ENCODE measurements around the gene TNFAIP1.
A peak's percentile ranks its signal among the peaks of the same experiment; 100 is the strongest.

Gene TNFAIP1

DNA sequence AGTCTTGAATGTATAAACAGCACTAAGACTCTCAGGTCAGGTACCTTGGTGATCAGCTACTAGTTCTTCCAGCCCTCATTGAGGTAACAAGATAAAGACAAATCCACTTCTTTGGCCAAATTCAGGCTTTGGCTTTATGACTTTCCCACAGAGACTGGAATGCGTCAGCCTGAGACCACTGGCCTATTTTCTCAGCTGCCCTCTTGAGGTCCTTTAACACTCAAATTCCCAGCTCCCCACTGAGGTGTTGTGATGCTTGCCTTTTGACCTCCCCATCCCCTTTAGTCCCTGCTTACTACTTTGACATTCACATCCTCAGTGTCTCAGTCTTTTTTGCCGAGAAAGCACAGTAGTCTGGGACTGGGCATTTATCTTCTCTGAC, 10.6 kb downstream of the TNFAIP1 start:
- no peak for DNase-seq (ENCODE audit: low spot score)

GRCh38 chr17:28346746-28347246, 11.2 kb downstream of the TNFAIP1 start:
- no peak for DNase-seq (ENCODE audit: low spot score)

DNA sequence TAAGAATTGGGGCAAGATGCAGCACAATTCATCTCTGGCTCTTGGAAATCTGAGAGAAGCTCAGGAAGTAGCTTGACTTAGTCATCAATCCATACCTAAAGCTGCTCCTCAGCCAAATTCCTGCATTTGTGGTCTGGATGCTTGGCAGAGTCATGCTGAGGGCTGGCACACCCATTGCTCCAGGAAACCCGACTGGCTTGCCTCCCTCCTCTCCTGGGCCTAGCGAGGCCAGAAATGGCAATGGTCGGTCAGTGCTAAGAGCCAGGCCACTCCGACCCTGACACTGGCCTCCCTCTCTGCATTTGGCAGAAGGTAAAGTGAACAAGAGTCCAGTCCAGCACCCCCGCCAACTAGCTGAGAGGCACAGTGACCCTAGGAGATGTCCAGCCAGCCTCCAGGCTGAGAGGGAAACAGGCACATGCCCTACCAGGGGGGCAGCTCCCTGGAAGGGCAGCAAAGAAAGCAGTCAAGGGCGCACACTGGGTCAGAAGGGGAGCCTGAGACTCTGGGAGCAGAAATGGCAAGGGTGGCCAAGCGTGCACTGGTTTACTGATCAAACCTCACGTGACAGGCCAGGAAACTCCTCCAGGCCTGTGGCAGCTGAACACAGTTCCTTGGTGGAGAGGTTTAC, 11.8 kb downstream of the TNFAIP1 start:
- DNase-seq (ENCODE audit: low spot score): no peak

DNA sequence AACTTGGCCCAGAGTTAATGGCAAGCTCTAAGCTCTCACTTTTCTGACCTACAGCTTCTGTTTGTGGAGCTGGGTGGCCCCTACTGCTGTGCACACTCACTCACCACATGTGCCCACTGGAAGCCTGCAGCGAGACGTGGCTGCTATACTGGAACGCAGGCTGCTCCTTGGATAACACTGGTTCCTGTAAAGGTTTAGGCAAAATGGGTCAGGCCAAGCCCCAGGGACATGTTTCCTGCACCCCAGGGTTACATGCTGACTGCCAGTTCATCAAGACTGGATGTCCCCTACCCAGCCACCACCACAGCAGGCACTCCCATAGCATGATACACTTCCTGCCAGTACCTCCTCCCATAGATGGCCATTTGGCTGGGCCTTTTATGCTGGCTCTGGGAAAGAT, 13.4 kb downstream of the TNFAIP1 start:
- no peak for DNase-seq (ENCODE audit: low spot score)

GRCh38 chr17:28350271-28350670, 14.7 kb downstream of the TNFAIP1 start:
- DNase-seq (ENCODE audit: low spot score): no peak

- DNase-seq (ENCODE audit: low spot score): peak; percentile 97
These were observed 21.7 kb downstream of the TNFAIP1 start, which contains the start of gene POLDIP2 for GRCh38 chr17:28357061-28357900. Gene POLDIP2, minus strand, starts transcription at chr17:28357527. Its CDS starts 79 bp downstream, at chr17:28357448.

GRCh38 chr17:28357901-28358197, 22.3 kb downstream of the TNFAIP1 start:
- no peak for DNase-seq (ENCODE audit: low spot score)

DNA sequence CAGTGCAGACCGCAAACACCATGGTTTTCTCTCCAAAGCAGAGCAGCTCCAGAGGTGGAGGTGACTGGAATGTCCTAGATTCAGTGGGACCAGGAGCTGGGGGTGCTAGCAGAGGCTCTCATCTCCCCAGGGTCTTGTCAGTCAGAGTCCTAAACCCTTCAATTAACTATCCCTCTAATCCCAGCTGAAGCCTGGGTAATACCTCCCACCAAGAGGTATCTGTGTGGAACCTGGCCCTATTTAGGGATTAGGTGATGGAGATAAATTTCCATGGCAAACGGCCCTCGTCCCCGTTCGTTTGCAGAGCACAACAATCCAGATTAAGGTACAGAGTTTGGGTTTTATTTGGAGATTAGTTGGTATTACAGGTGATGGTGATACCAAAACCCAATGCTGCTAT, 27.6 kb downstream of the TNFAIP1 start:
- DNase-seq (ENCODE audit: low spot score): no peak

GRCh38 chr17:28363776-28364650, 28.5 kb downstream of the TNFAIP1 start:
- no peak for DNase-seq (ENCODE audit: low spot score)

- no peak for DNase-seq (ENCODE audit: low spot score)
These were observed 29.3 kb downstream of the TNFAIP1 start, which contains the start of gene SEBOX for GRCh38 chr17:28364665-28365363. Gene SEBOX, minus strand, starts transcription at chr17:28365199. Its CDS starts 48 bp downstream, at chr17:28365151.

DNA sequence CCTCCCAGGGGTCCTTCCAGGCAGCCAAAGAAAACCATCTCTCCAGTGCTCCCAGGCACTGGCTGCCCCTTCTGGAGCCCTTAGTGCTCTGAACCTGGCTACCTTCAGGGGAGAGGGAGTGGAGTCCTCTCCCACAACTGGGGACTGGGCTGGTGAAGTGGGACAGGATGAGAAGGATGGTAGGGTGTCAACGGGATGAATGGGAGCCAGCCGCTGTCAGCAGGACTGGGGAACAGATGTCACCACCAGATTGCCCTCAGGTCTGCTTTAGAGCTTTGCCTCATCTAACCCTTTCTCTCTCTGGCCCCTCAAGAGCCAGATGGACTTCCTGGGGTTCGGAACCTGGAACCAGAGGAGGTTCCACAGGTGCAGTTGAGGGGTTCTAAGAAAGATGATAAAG, 29.9 kb downstream of the TNFAIP1 start:
- DNase-seq (ENCODE audit: low spot score): no peak

DNA sequence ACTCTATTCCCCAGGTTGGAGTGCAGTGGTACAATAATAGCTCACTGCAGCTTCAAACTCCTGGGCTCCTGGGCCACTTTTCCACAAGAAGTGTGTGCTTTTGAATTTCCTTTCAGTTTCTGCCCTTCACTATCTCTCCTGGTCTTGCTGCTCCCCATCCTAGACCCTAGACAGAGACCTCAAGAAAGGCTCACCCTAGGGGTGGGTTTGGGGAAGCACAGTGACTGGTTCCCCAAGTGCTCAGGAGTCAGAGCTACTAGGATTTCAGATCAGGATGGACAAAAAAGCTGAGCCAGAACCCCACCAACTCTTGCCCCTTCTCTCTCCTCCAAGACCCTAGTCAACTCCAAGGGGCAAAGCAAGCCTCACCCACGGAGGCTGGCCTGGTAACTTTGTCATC, 31.0 kb downstream of the TNFAIP1 start:
- no peak for DNase-seq (ENCODE audit: low spot score)

GRCh38 chr17:28367641-28368305, 32.2 kb downstream of the TNFAIP1 start:
- DNase-seq (ENCODE audit: low spot score): no peak

- DNase-seq (ENCODE audit: low spot score): no peak
These were observed 32.8 kb downstream of the TNFAIP1 start for GRCh38 chr17:28368306-28368831.

DNA sequence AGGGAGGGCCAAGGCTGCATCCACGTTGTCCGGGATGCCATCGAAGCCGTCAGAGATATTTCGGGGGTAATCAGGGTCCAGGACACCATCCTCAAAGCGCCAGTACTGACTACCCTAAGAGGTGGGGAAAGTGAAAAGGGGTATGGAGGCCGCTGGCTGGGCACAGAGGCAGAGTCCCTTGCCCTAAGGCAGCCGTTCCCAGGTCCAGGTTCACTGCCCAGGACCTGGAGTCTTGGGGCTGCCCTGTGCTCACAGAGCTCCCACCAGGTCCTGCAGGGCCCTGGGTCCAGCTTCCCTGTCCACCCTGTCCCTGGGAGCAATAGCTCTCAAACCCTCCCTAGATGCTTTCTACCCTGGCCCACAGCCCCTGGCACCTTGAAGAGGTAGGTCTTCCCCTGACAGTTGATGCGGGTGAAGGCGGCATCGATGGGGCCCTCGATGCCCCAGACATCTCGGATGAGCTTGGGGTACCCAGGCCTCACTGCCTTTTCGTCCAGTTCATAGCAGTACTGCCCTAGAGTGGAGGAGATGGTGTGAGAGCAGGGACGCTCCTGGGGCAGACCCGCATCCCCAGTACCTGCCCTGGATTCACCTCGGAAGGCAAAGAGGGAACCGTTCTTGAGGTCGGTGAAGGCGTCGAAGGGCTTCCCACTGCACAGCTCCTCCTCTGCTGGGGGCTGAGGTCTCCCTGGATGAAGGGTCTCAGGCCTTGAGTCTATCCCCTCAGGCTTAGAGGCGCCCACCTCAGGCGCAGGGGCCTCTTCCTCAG, 33.5 kb downstream of the TNFAIP1 start:
- DNase-seq (ENCODE audit: low spot score): no peak

DNA sequence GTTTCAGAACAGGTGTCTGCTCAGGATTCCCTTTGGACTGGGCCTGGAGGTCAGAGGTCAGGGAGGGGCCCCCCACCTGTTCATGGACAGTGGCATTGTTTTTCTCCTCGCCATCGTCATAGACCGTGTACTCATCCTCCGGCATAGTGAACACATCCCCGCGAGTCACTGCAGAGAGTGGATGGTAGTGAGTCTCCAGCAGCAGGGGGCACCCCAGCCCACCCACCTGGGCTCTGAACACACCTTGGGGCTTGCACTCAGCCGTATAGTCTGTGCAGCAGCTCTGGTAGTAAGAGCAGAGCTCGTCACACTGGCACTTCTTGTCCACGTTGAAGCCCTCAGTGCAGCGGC, 34.1 kb downstream of the TNFAIP1 start:
- no peak for DNase-seq (ENCODE audit: low spot score)

DNA sequence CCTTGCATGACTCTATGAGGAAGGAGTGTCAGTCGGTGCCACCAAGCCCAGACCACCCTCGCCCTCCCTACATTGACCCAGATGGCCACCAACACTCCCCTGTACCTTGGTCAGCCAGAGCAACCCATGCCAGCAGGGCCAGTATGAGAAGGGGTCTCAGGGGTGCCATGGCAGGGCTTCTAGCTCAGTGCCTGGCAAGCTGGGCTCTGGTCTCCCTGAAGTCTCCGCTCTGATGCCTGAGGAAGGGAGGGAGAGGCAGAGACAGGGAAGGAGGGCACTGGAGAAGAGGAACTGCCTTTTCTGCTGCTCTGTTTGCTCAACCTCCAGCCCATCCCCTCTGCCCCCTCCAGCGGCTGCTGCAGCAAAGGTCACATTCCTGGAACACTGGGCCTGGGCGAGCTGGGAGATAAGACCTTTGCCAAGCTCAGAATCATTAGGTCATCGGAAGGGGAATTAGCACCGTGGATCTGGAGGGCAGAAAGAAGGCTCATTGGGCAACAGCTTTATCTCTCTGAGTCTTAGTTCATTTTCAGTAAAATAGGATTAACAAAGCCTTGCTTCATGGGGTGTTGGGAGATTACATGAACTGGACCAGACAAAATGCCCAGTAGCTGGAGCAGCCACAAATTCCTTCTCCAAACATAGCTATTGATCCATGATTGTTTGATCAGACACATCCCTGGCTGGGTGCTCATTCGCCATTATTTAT, 34.6 kb downstream of the TNFAIP1 start, which contains the start of gene VTN:
Gene VTN, minus strand, starts transcription at position 273 of the 709 bp plus-strand sequence. Its CDS starts 104 bp downstream, at position 169.
- no peak for DNase-seq (ENCODE audit: low spot score)

DNA sequence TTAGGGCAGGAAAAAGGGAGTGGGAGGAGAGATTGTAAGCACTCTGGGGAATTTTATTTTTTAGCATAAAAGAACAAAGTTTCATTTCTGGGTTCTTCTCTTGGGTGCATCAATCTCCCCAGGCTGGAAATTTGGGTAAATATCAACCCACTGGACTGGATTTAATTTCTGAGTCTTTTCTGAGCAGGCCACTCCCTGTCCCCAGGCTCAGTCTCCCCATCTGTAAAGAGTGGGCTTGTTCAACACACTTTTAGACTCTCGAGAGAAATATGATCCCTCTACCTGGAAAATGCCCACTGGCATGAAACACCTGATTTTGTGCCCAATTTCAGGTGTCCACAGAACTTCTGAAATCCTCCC, 35.2 kb downstream of the TNFAIP1 start:
- no peak for DNase-seq (ENCODE audit: low spot score)
